ENCODE results near the gene FBP2. TPM values are rescaled to one million over a fixed set of nuclear protein-coding genes. Genes with fewer than 3 reads are reported as not detected.

Gene FBP2
- total and polyA plus RNA-seq, 2 donors (not counting 1 experiment from before 2014, with no cell fraction given) = not detected

- H3K27ac Mint-ChIP-seq = no peak overlapping the region
- Histone ChIP-seq H3K9me3 (ENCODE audit: control extremely low read depth in 1 of 3, control insufficient read depth in 2 of 3, insufficient read depth in 1 of 3, low read length in 2 of 3) (no peaks in the 10 kb centered on the region), H3K79me2 (ENCODE audit: control insufficient read depth, insufficient read depth, low read length) (no peaks in the 10 kb centered on the region), H4K20me1 (ENCODE audit: control insufficient read depth, insufficient read depth, low read length, poor library complexity, severe bottlenecking) (no peaks in the 10 kb centered on the region), H3K4me1 (ENCODE audit: control insufficient read depth in 2 of 2, insufficient read depth in 2 of 2, low read length in 2 of 2) (no peaks in the 10 kb centered on the region), H2AFZ (ENCODE audit: insufficient read depth, low read depth, low read length, poor library complexity, severe bottlenecking) (no peak overlapping the region), H3K27me3 (replicated peaks in 1 of 4; ENCODE audit: control extremely low read depth in 1 of 4, control insufficient read depth in 3 of 4, insufficient read depth in 4 of 4, low read length in 3 of 4) (no peaks in the 10 kb centered on the region), H3K9ac (ENCODE audit: low read length) (no peak overlapping the region), H3K4me2 (replicated peaks; ENCODE audit: low read depth, low read length, poor library complexity, severe bottlenecking) (no peak overlapping the region), H3K36me3 (replicated peaks in 1 of 2; ENCODE audit: control extremely low read depth in 1 of 2, control insufficient read depth in 1 of 2, extremely low read depth in 1 of 2, insufficient read depth in 2 of 2, low read length in 1 of 2) (no peaks in the 10 kb centered on the region), H3K4me3 (ENCODE audit: control extremely low read depth in 1 of 5, extremely low read depth in 1 of 5, insufficient read depth in 1 of 5, low read depth in 2 of 5, low read length in 4 of 5) (no peak overlapping the region), H3K27ac (ENCODE audit: low read length in 2 of 2) (no peak overlapping the region)
- CTCF ChIA-PET = interaction anchor here (0.9 kb wide), 1 partner anchor 936 kb away, joined by 3 read pairs; no protein-coding TSS in a partner anchor
- TF ChIP-seq EZH2 (IDR thresholded peaks at IDR 0.05; ENCODE audit: borderline replicate concordance, insufficient read depth, low read depth, low read length, poor library complexity, severe bottlenecking) = no peak
- TF ChIP-seq CTCF (IDR thresholded peaks at IDR 0.05) = no peak
- WGBS (ENCODE audit: insufficient coverage) = no CpG with 5 or more reads among the region's 4 CpGs
- H3K27me3 Mint-ChIP-seq = peaks cover 3% of the 10 kb centered on the region
- no peak for ATAC-seq (ENCODE audit: low read depth)
- no peak for DNase-seq
- no peaks in the 10 kb centered on the region for H3K4me1 Mint-ChIP-seq
- H3K9me3 Mint-ChIP-seq (ENCODE audit: insufficient read depth) = no peaks in the 10 kb centered on the region
- intact Hi-C loops (cut with micrococcal nuclease) = no loop called here
- H3K4me3 Mint-ChIP-seq = no peak overlapping the region
- POLR2A ChIA-PET = no interaction called here
These were observed 76.4 kb downstream of the FBP2 start for GRCh38 chr9:94517254-94517653.

GRCh38 chr9:94514722-94515121, 78.9 kb downstream of the FBP2 start:
- 100% methylated on average over 1 of the region's 3 CpGs for WGBS (ENCODE audit: insufficient coverage)
- Histone ChIP-seq H3K36me3 (replicated peaks in 1 of 2; ENCODE audit: control extremely low read depth in 1 of 2, control insufficient read depth in 1 of 2, extremely low read depth in 1 of 2, insufficient read depth in 2 of 2, low read length in 1 of 2) (no peaks in the 10 kb centered on the region), H2AFZ (ENCODE audit: insufficient read depth, low read depth, low read length, poor library complexity, severe bottlenecking) (no peak overlapping the region), H3K9me3 (ENCODE audit: control extremely low read depth in 1 of 3, control insufficient read depth in 2 of 3, insufficient read depth in 1 of 3, low read length in 2 of 3) (no peaks in the 10 kb centered on the region), H3K4me3 (ENCODE audit: control extremely low read depth in 1 of 5, extremely low read depth in 1 of 5, insufficient read depth in 1 of 5, low read depth in 2 of 5, low read length in 4 of 5) (no peak overlapping the region), H3K4me2 (replicated peaks; ENCODE audit: low read depth, low read length, poor library complexity, severe bottlenecking) (no peak overlapping the region), H3K79me2 (ENCODE audit: control insufficient read depth, insufficient read depth, low read length) (no peaks in the 10 kb centered on the region), H3K27ac (ENCODE audit: low read length in 2 of 2) (no peak overlapping the region), H3K4me1 (ENCODE audit: control insufficient read depth in 2 of 2, insufficient read depth in 2 of 2, low read length in 2 of 2) (no peaks in the 10 kb centered on the region), H3K27me3 (replicated peaks in 1 of 4; ENCODE audit: control extremely low read depth in 1 of 4, control insufficient read depth in 3 of 4, insufficient read depth in 4 of 4, low read length in 3 of 4) (no peaks in the 10 kb centered on the region), H4K20me1 (ENCODE audit: control insufficient read depth, insufficient read depth, low read length, poor library complexity, severe bottlenecking) (no peaks in the 10 kb centered on the region), H3K9ac (ENCODE audit: low read length) (no peak overlapping the region)
- DNase-seq (no peak), ATAC-seq (ENCODE audit: low read depth) (no peak)
- Mint-ChIP-seq H3K4me3 (no peak overlapping the region), H3K9me3 (ENCODE audit: insufficient read depth) (no peaks in the 10 kb centered on the region), H3K27me3 (no peaks in the 10 kb centered on the region), H3K27ac (no peak overlapping the region), H3K4me1 (peaks cover 4% of the 10 kb centered on the region)
- TF ChIP-seq EZH2 (IDR thresholded peaks at IDR 0.05; ENCODE audit: borderline replicate concordance, insufficient read depth, low read depth, low read length, poor library complexity, severe bottlenecking) (no peak), CTCF (IDR thresholded peaks at IDR 0.05) (no peak)
- ChIA-PET CTCF (no interaction called here), POLR2A (no interaction called here)
- intact Hi-C loops (cut with micrococcal nuclease) = no loop called here

Measured in B cell (primary cell).